GM19395 (cell line): ENCODE measurements around the gene KRT27.
A peak's percentile ranks its signal among the peaks of the same experiment; 100 is the strongest.
"Not testable (repeated sequence)": the region's sequence is repeated elsewhere in the genome, so short reads cannot be mapped to it uniquely, and the experiment has no call there.

Source experiments
- ATAC-seq: cut with Tn5 transposase; IDR thresholded peaks from one replicate; pipeline ENCODE4 v1.9.1; 2021; ENCODE audit warnings: mild to moderate bottlenecking, moderate library complexity; ENCODE audit not compliant: unreplicated experiment

The KRT27 gene

GRCh38 chr17:40782450-40782849 lies at the start of gene KRT27:
TSS of gene KRT27 (minus strand) at chr17:40782550. CDS start at chr17:40782493, 57 bp downstream.
- ATAC-seq = no peak

- no peak for ATAC-seq
Observed at GRCh38 chr17:40830085-40830776, 47.9 kb upstream of the KRT27 start.

GRCh38 chr17:40828454-40829044 lies 46.2 kb upstream of the KRT27 start:
- no peak for ATAC-seq

GRCh38 chr17:40827746-40828453 lies 45.5 kb upstream of the KRT27 start:
- no peak for ATAC-seq

- ATAC-seq = no peak
Observed at GRCh38 chr17:40825599-40825998, 43.2 kb upstream of the KRT27 start.

GRCh38 chr17:40824015-40824832 lies 41.9 kb upstream of the KRT27 start:
- ATAC-seq = no peak

- ATAC-seq = no peak
Observed at GRCh38 chr17:40822132-40822812, 39.9 kb upstream of the KRT27 start, which contains the start of gene KRT10. TSS of gene KRT10 (minus strand) at chr17:40822614. CDS start at chr17:40822585, 29 bp downstream.

GRCh38 chr17:40821536-40821935 lies 39.2 kb upstream of the KRT27 start:
- no peak for ATAC-seq

GRCh38 chr17:40820228-40820838 lies 38.0 kb upstream of the KRT27 start:
- ATAC-seq = no peak

GRCh38 chr17:40819528-40820125 lies 37.3 kb upstream of the KRT27 start:
- ATAC-seq = no peak

- ATAC-seq = peak; percentile 85
Observed at GRCh38 chr17:40818733-40819527, 36.6 kb upstream of the KRT27 start.

GRCh38 chr17:40818343-40818732 lies 36.0 kb upstream of the KRT27 start:
- ATAC-seq = no peak

GRCh38 chr17:40817103-40817682 lies 34.8 kb upstream of the KRT27 start:
- no peak for ATAC-seq

- no peak for ATAC-seq
Observed at GRCh38 chr17:40816569-40816968, 34.2 kb upstream of the KRT27 start.

- ATAC-seq = no peak
Observed at GRCh38 chr17:40815381-40815780, 33.0 kb upstream of the KRT27 start.

GRCh38 chr17:40814657-40815056 lies 32.3 kb upstream of the KRT27 start:
- not testable (repeated sequence) for ATAC-seq

- no peak for ATAC-seq
Observed at GRCh38 chr17:40813804-40814203, 31.5 kb upstream of the KRT27 start.

GRCh38 chr17:40812639-40813038 lies 30.3 kb upstream of the KRT27 start:
- no peak for ATAC-seq

GRCh38 chr17:40810494-40810893 lies 28.1 kb upstream of the KRT27 start:
- ATAC-seq = no peak
